K562 (cell line): ENCODE results near the gene VSIG1. TPM values are rescaled to one million over a fixed set of nuclear protein-coding genes. Genes with fewer than 3 reads are reported as not detected.

Experiments used
- ARID1B ChIP-seq: fragments of 450-650 bp; IDR thresholded peaks from 2 replicates; pipeline ENCODE4 v1.6.1; 2016; ENCODE audit warnings: antibody characterized with exemption, mild to moderate bottlenecking, inconsistent platforms
- ARNT ChIP-seq, 2 experiments: fragments of 450-650 bp; IDR thresholded peaks; 2 replicates each; pipeline ENCODE4 v1.6.1; 2016; ENCODE audit warnings: mild to moderate bottlenecking in 1 of 2
- ATF4 ChIP-seq: fragments of 450-650 bp; formaldehyde crosslinking; IDR thresholded peaks from 2 replicates; pipeline ENCODE4 v1.4.0; 2022; ENCODE audit warnings: mild to moderate bottlenecking, moderate library complexity
- CBFA2T2 ChIP-seq: fragments of 450-650 bp; conservative IDR thresholded peaks from 2 replicates; pipeline ENCODE4 v1.6.1; 2017; ENCODE audit warnings: mild to moderate bottlenecking
- CC2D1A ChIP-seq: fragments of 450-650 bp; IDR thresholded peaks from 2 replicates; pipeline ENCODE4 v1.6.1; 2017; ENCODE audit warnings: mild to moderate bottlenecking
- CCAR2 ChIP-seq: fragments of 200-400 bp; formaldehyde crosslinking; IDR thresholded peaks from 2 replicates; pipeline ENCODE4 v1.6.1; 2017; ENCODE audit warnings: mild to moderate bottlenecking, low read depth, low read length
- CREM ChIP-seq: IDR thresholded peaks from 2 replicates; pipeline ENCODE4 v1.6.1; 2014; ENCODE audit warnings: antibody characterized with exemption, low read depth
- DPF2 ChIP-seq: fragments of 450-650 bp; IDR thresholded peaks from 2 replicates; pipeline ENCODE4 v1.6.1; 2016
- E2F1 ChIP-seq: sonication (generic); formaldehyde crosslinking; IDR thresholded peaks from 2 replicates; pipeline ENCODE4 v1.8.1; 2023; ENCODE audit warnings: mild to moderate bottlenecking, missing genetic modification reagents, moderate library complexity
- EGR1 ChIP-seq: fragments of 450-650 bp; conservative IDR thresholded peaks from 2 replicates; pipeline ENCODE4 v1.6.1; 2017; ENCODE audit warnings: mild to moderate bottlenecking
- ELK3 ChIP-seq: fragments of 450-650 bp; formaldehyde crosslinking; IDR thresholded peaks from 2 replicates; pipeline ENCODE4 v1.4.0; 2020; ENCODE audit warnings: mild to moderate bottlenecking
- EP400 ChIP-seq: fragments of 450-650 bp; IDR thresholded peaks from 2 replicates; pipeline ENCODE4 v1.6.1; 2017; ENCODE audit warnings: antibody characterized with exemption, mild to moderate bottlenecking, moderate library complexity
- GTF2B ChIP-seq: IDR thresholded peaks from 2 replicates; pipeline ENCODE4 v1.6.1; 2011; ENCODE audit not compliant: insufficient read length; ENCODE audit errors: extremely low read depth
- GTF2E2 ChIP-seq: fragments of 200-800 bp; sonication (Bioruptor generic); IDR thresholded peaks from 2 replicates; pipeline ENCODE4 v1.6.1; 2016; ENCODE audit warnings: missing genetic modification characterization, missing compliant biosample characterization
- HES1 ChIP-seq: fragments of 450-650 bp; IDR thresholded peaks from 2 replicates; pipeline ENCODE4 v1.6.1; 2016; ENCODE audit warnings: low read depth, mild to moderate bottlenecking, moderate library complexity
- HNRNPK ChIP-seq: fragments of 200-400 bp; formaldehyde crosslinking; IDR thresholded peaks from one replicate; pipeline ENCODE4 v1.6.1; 2018; ENCODE audit warnings: mild to moderate bottlenecking, low read depth, low read length; ENCODE audit not compliant: poor library complexity, severe bottlenecking
- KLF16 ChIP-seq: IDR thresholded peaks from 2 replicates; pipeline ENCODE4 v1.6.1; 2016; ENCODE audit warnings: antibody characterized with exemption
- LEF1 ChIP-seq: fragments of 450-650 bp; IDR thresholded peaks from 2 replicates; pipeline ENCODE4 v1.6.1; 2016; ENCODE audit warnings: mild to moderate bottlenecking
- MIER1 ChIP-seq: fragments of 450-650 bp; IDR thresholded peaks from 2 replicates; pipeline ENCODE4 v1.6.1; 2016; ENCODE audit warnings: antibody characterized with exemption, mild to moderate bottlenecking, low read depth
- MTA2 ChIP-seq: fragments of 450-650 bp; IDR thresholded peaks from 2 replicates; pipeline ENCODE4 v1.6.1; 2016; ENCODE audit warnings: low read depth
- NEUROD1 ChIP-seq: fragments of 150-350 bp; IDR thresholded peaks from 2 replicates; pipeline ENCODE4 v1.6.1; 2014; ENCODE audit warnings: borderline replicate concordance, low read length, low read depth; ENCODE audit not compliant: partially characterized antibody
- PTTG1 ChIP-seq: fragments of 450-650 bp; IDR thresholded peaks from 2 replicates; pipeline ENCODE4 v1.6.1; 2016; ENCODE audit warnings: low read depth, mild to moderate bottlenecking, missing genetic modification characterization, missing compliant biosample characterization
- SMAD1 ChIP-seq: fragments of 150-350 bp; IDR thresholded peaks from 2 replicates; pipeline ENCODE4 v1.6.1; 2014; ENCODE audit warnings: low read length, low read depth; ENCODE audit not compliant: partially characterized antibody
- SMARCA4 ChIP-seq: fragments of 450-650 bp; IDR thresholded peaks from 2 replicates; pipeline ENCODE4 v1.6.1; 2016
- TSC22D4 ChIP-seq: fragments of 450-650 bp; IDR thresholded peaks from 2 replicates; pipeline ENCODE4 v1.6.1; 2016; ENCODE audit warnings: missing genetic modification characterization, missing biosample characterization, control low read depth
- ZKSCAN8 ChIP-seq: fragments of 200-800 bp; sonication (Bioruptor generic); IDR thresholded peaks from 2 replicates; pipeline ENCODE4 v1.6.1; 2016; ENCODE audit warnings: missing genetic modification characterization, missing compliant biosample characterization
- ZNF239 ChIP-seq: fragments of 250-450 bp; sonication (Bioruptor Pico); IDR thresholded peaks from 2 replicates; pipeline ENCODE4 v1.4.0; 2020; ENCODE audit warnings: mild to moderate bottlenecking
- ZNF354B ChIP-seq: fragments of 250-450 bp; sonication (Bioruptor Pico); IDR thresholded peaks from 2 replicates; pipeline ENCODE4 v1.4.0; 2020
- ZNF408 ChIP-seq: fragments of 250-450 bp; sonication (Bioruptor Pico); IDR thresholded peaks from 2 replicates; pipeline ENCODE4 v1.4.0; 2020; ENCODE audit warnings: low read depth, mild to moderate bottlenecking, moderate library complexity
- ZNF507 ChIP-seq: conservative IDR thresholded peaks from 2 replicates; pipeline ENCODE4 v1.6.1; 2017; ENCODE audit warnings: missing genetic modification characterization, missing compliant biosample characterization
- polyA plus RNA-seq, 8 experiments: library from polyadenylated mRNA; depleted of rRNA in 4 of 8; stranded (reverse) in 5 of 8; unstranded in 3 of 8; fragments of >200 nt; fragmentation: Nextera tagmentation in 2 of 8; fragmentation: Illumina TruSeq in 1 of 8; extraction: Ambion mirVana in 2 of 8; extraction: Trizol in 1 of 8; gene quantifications; 2 replicates each; pipeline versions ENCODE4 v1.2.1 to v1.2.3, GENCODE V29; 2011 to 2014; ENCODE audit warnings: inconsistent platforms in 1 of 8, missing spikeins in 1 of 8
- total RNA-seq, 7 experiments: library from RNA; depleted of rRNA in 6 of 7; stranded (reverse); fragments of >200 nt in 6 of 7; fragmentation: Illumina TruSeq in 2 of 7; extraction: Trizol in 2 of 7; gene quantifications; 2 replicates each; pipeline versions ENCODE4 v1.2.1 to v1.2.3, GENCODE V29; 2011 to 2021; ENCODE audit warnings: low replicate concordance in 1 of 7

Gene VSIG1
- total and polyA plus RNA-seq, 9 of the 15 experiments (the other 6 are each of a cell fraction or from before 2014, with no cell fraction given), result not detected

GRCh38 chrX:108088511-108088910 is 43.6 kb downstream of the VSIG1 start (continued):
- no peak for TF ChIP-seq EGR1
- TF ChIP-seq ZKSCAN8 (CRISPR knock-in tag), result no peak
- TF ChIP-seq NEUROD1, result no peak
- peak; percentile 87 for TF ChIP-seq MTA2
- TF ChIP-seq MIER1, result no peak
- peak; percentile 76 for TF ChIP-seq KLF16
- peak; percentile 87 for TF ChIP-seq DPF2
- TF ChIP-seq GTF2E2, result no peak
- TF ChIP-seq ATF4, result peak; percentile 81
- peak; percentile 50 for TF ChIP-seq SMAD1
- TF ChIP-seq ELK3 (CRISPR knock-in tag), result no peak
- TF ChIP-seq E2F1, result no peak
- TF ChIP-seq EP400, result peak; percentile 67
- TF ChIP-seq HNRNPK, result no peak
- peak; percentile 87 for TF ChIP-seq ZNF507 (tag)
- TF ChIP-seq PTTG1 (tag), result no peak
- peak; percentile 91 for TF ChIP-seq SMARCA4
- peak; percentile 95 for TF ChIP-seq ZNF354B (CRISPR knock-in tag)
- TF ChIP-seq GTF2B, result no peak
- peak; percentile 72; the same call in 1 of the 2 replicates for TF ChIP-seq CC2D1A
- TF ChIP-seq CREM, result no peak
- TF ChIP-seq ARNT (IDR thresholded peaks at IDR 0.05), result peak in 1 of 2 experiments; percentile 53; a peak in 1 of 4 replicates
- peak; percentile 61; the same call in 1 of the 2 replicates for TF ChIP-seq LEF1
- no peak for TF ChIP-seq ZNF408 (CRISPR knock-in tag)
- TF ChIP-seq ARID1B, result peak; percentile 96
- peak; percentile 83 for TF ChIP-seq CBFA2T2
- no peak for TF ChIP-seq TSC22D4 (tag)
- no peak; the same call in 1 of the 2 replicates for TF ChIP-seq ZNF239 (CRISPR knock-in tag)
- TF ChIP-seq HES1, result 0 out of 2 replicates have a peak, but pooled peaks have one; percentile 29
- no peak for TF ChIP-seq CCAR2
